DMS53 treated with DMSO at 0.1 percent for 48 hours (cell line): ENCODE results near the gene POLR3E.
"Not testable (repeated sequence)": the region's sequence is repeated elsewhere in the genome, so short reads cannot be mapped to it uniquely, and the experiment has no call there.

Source experiments
- DNase-seq: peaks from one replicate; lab custom pipeline; 2025; ENCODE audit not compliant: unreplicated experiment; lab: John Stamatoyannopoulos, UW

POLR3E gene

DNA sequence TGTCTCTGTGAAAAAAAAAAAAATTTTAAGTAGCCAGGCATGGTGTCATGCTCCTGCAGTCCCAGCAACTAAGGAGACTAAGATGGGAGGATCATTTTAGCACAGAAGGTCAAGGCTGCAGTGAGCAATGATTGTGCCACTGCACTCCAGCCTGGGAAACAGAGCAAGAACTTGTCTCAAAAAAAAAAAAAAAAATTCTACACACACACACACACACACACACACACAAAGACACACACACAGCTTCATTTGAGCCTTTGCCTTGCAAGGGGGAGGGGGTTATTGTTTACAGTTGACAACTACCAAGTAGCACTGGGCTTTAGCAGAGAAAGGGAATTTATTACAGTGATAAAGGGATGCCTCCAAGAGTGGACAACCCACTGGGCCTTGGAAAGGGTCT, 4.9 kb upstream of the POLR3E start:
- DNase-seq = no peak

DNA sequence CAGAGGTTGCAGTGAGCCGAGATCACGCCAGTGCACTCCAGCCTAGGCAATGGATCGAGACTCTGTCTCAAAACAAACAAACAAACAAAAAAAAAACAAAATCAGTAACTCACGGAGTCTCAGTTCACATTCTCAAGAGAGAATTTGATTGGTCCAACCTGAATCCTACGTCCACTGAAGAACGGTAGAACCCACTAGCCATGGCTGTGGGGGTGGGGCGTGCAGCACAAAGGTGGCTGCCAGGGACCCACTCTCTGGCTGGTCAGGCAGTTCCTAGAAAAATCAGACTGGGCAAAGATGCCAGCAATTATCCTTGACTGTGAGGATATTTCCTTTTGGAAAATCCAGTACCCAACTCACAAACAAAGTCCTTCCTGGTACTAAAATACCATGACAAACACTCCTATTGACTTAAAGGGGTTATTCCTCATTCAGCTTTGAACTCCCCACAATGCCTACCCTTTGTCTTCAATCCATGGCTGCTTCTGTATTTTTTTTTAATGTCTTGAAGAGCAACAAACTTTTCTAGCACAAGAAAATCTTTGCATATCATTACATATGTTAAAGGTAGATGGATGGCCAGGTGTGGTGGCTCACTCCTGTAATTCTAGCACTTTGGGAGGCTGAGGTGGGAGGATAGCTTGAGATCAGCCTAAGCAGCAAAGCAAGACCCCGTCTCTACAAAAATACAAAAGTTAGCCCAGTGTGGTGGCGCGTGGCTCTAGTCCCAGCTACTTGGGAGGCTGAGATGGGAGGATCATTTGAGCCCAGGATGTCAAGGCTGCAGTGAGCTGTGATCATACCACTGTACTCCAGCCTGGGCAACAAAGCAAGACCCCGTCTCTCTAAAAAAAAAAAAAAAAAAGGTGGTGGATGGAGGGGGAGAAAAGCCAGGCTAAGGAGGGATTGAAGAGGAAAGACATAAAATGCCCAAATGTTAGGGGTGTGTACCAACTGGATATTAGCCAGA, 3.8 kb upstream of the POLR3E start:
- no peak for DNase-seq

- DNase-seq = no peak
Measured at GRCh38 chr16:22296225-22297113, 740 bp upstream of the POLR3E start.

GRCh38 chr16:22297871-22298733, 893 bp downstream of the POLR3E start:
- DNase-seq = peak; percentile 52

DNA sequence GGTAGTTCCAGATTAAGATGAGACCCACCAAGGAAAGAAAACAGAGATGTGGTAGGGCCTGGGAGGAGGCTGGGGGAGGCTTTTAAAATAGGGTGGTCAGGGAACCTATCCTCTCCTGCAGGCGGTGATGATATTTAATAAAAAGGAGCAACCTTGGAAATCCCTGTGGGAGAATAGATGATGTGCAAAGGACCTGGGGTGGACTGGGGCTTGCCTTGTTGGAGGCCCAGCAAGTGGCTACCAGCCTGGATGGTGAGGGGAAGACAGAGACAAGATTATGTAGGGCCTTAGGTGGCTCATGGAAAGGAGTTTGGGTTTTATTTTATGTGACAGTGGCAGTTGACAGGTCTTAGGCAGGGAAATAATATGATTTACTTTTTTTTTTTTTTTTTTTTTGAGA, 1.8 kb downstream of the POLR3E start:
- DNase-seq = no peak

GRCh38 chr16:22300427-22301071, 3.3 kb downstream of the POLR3E start:
- no peak for DNase-seq

- not testable (repeated sequence) for DNase-seq
Measured at GRCh38 chr16:22301423-22301822, 4.2 kb downstream of the POLR3E start.

DNA sequence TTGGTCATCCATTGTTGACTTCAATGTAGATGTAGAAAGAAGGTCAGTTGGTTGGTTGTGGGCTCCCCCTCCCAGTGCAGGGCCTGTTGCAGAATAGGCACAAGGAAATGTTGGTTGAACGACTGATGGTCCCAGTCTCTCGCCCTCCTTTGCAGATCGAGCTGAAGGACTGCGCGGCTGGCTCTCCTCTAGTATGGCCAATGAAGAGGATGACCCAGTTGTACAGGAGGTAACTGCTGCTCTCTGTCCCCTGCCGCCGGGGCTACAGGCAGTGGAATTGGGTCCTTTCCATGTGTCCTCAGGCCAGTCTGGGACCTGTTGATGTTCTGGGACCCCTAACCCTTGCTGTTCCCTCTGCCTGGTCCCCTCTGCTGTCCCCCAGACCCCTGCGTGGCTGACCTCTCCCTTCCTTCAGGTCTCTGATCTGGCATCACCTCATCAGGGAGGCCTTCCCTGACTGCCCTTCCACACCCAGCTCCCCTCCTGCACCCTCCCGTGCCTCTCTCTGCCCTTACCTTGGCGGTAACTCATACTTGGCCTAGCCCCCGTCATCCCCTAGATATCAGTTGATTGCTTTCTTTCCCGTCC, 5.7 kb downstream of the POLR3E start:
- no peak for DNase-seq

- no peak for DNase-seq
Measured at GRCh38 chr16:22304411-22304810, 7.2 kb downstream of the POLR3E start.

DNA sequence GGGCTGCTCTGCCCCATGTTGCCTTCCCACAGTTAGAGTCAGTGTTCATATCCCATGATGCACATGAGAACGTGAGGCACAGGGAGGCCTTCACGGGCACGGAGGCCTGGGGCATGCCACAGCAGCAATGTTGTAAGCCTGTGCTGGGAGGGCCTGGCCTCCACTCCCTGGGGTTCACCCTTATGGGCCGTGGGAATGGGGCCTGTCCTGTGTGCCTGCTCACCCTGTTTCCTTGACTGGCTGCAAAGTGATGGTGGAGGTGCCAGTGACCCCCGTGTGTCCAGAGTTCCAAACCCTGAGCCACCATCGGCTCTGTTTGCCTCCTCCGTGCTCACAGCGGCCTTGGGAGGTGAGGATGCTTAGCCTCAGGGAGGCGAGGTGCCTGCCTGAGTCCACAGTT, 9.6 kb downstream of the POLR3E start:
- DNase-seq = no peak

DNA sequence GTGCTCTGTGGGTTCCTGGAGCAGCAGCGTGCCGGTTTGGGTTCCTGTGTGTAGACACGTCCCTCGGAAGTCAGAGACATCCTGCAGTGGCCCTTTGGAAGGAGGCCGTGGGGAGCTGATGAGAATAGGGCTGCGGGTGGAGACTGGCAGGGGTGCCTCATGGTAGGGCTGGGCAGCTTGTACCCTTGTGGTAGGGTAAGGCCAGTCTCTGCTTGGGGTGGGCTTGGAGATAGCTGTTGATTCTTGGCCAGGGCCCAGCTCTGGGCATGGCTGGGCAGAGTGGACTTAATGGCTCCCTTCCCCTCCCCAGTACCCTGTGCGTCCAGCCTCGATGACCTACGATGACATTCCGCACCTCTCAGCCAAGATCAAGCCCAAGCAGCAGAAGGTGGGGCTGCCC, 10.6 kb downstream of the POLR3E start:
- no peak for DNase-seq

GRCh38 chr16:22308824-22309520, 11.8 kb downstream of the POLR3E start:
- no peak for DNase-seq

DNA sequence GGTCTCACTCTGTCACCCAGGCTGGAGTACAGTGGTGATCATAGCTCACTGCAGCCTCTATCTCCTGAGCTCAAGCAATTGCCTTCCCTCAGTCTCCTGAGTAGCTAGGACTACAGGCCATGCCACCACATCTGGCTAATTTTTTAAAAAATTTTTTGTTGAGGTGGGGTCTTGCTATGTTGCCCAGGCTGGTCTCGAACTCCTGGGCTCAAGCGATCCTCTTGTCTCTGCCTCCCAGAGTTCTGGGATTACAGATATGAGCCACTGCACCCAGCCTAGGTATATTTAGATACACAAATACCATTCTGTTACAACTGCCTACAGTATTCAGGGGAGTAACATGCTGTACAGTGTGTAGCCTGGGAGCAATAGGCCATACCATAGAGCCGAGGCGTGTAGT, 14.3 kb downstream of the POLR3E start:
- DNase-seq = no peak

DNA sequence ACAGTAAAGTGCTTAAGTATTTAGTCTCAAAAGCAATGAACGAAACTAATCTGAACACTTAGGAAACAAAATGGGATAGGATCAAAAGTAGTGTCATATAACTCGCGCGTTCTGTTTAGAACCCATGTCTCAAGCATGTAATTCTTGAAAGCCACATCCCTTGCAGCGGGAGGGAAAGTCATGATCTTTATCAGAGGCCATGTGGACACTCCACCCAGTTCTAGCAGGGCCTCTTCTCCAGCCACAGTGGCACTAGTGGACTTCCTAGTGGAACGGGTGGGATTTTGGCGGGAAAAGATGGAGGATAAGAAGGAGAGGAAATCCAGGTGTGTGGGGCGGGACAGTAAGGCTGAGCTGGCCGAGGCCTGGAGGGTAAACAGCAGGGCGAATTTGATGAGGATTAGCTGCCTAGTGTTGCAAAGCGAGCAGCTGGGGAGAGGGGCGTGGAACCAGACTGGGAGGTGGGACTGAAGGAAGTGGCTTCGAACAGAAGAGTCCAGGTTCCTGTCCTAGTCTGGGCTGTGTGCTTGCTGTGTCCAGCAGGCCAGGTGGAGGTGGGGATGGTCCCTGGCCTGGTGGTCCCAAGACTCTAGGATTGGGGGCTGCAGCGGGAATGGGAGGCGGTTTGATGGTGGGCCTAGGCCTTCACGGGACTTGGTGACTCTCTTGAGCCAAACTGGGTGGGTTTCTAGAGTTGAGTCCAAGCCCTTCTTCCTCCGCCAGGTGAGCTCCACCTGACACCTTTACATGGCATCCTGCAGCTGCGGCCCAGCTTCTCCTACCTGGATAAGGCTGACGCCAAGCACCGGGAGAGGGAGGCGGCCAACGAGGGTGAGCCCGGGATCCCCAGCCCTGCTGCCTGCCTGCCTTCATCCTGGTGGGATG, 15.9 kb downstream of the POLR3E start:
- DNase-seq = no peak

DNA sequence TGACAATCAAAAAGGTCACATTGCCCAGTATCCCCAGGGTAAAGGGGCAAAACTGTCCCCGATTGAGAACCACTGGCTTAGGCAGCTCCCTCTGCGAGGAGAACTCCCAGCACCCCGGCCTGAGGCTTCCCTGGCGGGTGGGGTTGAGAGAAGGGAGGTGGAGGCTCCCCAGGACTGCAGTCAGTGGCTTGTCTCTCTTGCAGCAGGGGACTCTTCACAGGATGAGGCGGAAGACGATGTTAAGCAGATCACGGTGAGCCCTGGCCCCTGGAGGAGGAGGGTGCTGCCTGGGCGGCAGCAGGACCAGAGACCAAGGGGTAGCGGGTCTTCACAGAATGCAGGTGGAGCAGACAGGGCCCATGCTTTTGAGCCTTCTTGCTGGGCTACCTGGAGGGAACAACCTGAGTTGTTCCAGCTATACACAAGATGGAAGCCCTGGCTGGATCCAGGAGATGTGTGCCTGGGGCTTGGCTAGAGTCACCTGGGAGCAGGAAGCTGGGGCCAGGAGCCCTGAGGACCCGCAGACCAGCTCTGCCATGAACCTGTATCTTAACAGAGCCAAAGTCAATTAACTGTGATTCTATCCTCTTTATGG, 16.8 kb downstream of the POLR3E start:
- no peak for DNase-seq

DNA sequence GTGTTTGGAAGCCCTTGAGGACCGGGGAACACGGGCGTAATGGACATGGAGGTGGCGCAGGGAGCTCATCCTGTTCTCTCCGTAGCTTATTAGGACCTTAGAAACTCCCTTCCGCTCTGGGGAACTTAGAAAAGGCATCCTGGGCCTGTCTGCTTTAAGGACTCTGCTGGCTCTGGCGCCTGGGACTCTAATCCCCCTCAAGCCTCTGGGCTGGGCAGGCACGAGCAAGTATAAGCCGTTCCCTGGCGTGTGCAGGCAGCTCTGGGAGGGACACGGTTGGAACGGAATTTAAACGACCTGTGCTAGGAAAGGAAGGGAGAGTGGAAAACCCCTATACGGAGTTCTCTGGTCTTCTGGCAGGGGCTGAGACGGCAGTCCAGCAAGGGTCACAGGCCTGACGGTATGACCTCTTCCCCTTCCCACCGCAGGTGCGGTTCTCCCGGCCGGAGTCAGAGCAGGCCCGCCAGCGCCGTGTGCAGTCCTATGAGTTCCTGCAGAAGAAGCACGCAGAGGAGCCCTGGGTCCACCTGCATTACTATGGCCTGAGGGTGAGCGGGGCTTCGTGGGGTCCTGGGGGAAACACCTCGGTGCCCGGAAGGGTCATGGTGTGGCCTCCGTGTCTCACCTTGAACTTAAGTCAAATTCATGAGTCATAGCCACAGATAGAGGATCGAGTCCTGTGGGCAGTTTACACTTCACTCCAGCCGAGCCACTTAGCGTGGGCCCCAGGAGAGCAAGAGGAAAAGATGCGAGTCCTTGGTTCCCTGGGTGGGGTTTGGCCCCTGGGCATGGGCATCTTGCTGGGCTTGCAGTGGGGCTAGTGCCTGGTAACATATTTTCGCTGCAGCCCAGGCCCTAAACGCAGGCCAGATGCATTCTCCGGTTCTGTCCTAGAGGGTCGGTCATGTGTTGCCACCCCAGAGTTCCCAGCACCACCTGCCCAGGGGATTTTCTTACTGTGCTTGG, 17.7 kb downstream of the POLR3E start:
- DNase-seq = no peak

DNA sequence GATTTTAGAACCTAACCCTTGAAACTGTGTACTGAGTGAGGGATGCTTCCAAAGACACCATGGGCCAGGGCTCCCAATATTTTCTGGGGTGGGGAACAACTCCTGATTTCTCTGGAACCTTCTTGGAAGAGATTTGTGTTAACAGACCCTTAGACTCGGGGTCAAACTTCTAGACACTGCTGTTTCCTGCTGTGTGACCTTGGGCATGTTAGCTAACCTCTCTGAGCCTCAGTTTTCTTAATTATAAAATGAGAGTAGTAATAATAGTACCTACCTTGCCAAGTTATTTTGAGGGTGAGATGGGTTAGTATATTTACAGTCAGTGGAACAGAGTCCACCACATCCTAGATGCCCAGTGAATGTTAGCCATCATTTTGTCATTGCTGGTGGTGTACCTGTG, 18.8 kb downstream of the POLR3E start:
- no peak for DNase-seq
